ENCODE measurements around the gene FRMD1. TPM values are rescaled to one million over a fixed set of nuclear protein-coding genes. Genes with fewer than 3 reads are reported as not detected.

The FRMD1 gene
- total RNA-seq, 1 experiment from 2014 or later, result 0.57 TPM

- TF ChIP-seq SP1 (CRISPR knock-in tag; conservative IDR thresholded peaks at IDR 0.05), result no peak
- no peak for TF ChIP-seq USF1 (CRISPR knock-in tag; IDR thresholded peaks at IDR 0.05)
- no peak for TF ChIP-seq PREB (CRISPR knock-in tag; IDR thresholded peaks at IDR 0.05; ENCODE audit: borderline replicate concordance)
Measured at GRCh38 chr6:168087436-168088160, 8.6 kb upstream of the FRMD1 start (continued).

- no peak for ATAC-seq
- ChIA-PET CTCF (interaction anchor here (5.0 kb wide), 1 partner anchor 26 kb away, joined by 16 read pairs; no protein-coding TSS in a partner anchor), POLR2A (no interaction called here)
- H3K9me3 Mint-ChIP-seq, result no peaks in the 10 kb centered on the region
- no peak for DNase-seq (ENCODE audit: low spot score)
- no peak overlapping the region for H3K4me3 Mint-ChIP-seq
- H3K36me3 Mint-ChIP-seq, result no peaks in the 10 kb centered on the region
- H3K27ac Mint-ChIP-seq, result no peak overlapping the region
- H3K27me3 Mint-ChIP-seq (ENCODE audit: low read depth), result no peaks in the 10 kb centered on the region; the same call in 1 of the 2 replicates
- H3K4me1 Mint-ChIP-seq, result peaks cover 37% of the 10 kb centered on the region
- TF ChIP-seq SP1 (CRISPR knock-in tag; conservative IDR thresholded peaks at IDR 0.05) (no peak), PREB (CRISPR knock-in tag; IDR thresholded peaks at IDR 0.05; ENCODE audit: borderline replicate concordance) (no peak), SMAD4 (CRISPR knock-in tag; IDR thresholded peaks at IDR 0.05) (no peak), ZNF219 (CRISPR knock-in tag; IDR thresholded peaks at IDR 0.05; ENCODE audit: borderline replicate concordance) (no peak), TCF7 (CRISPR knock-in tag; IDR thresholded peaks at IDR 0.05; ENCODE audit: low read depth) (no peak), USF1 (CRISPR knock-in tag; IDR thresholded peaks at IDR 0.05) (no peak), ESRRA (CRISPR knock-in tag; IDR thresholded peaks at IDR 0.05; ENCODE audit: borderline replicate concordance) (no peak), ATF6 (CRISPR knock-in tag; IDR thresholded peaks at IDR 0.05) (no peak), ZNF263 (CRISPR knock-in tag; IDR thresholded peaks at IDR 0.05; ENCODE audit: low read depth) (no peak), CTCF (IDR thresholded peaks at IDR 0.05) (no peak), NR3C1 (CRISPR knock-in tag; conservative IDR thresholded peaks at IDR 0.05; ENCODE audit: low read depth) (no peak), CBFB (CRISPR knock-in tag; IDR thresholded peaks at IDR 0.05; ENCODE audit: low read depth) (no peak), IRF1 (CRISPR knock-in tag; IDR thresholded peaks at IDR 0.05) (no peak), NFATC4 (CRISPR knock-in tag; IDR thresholded peaks at IDR 0.05) (no peak)
- TF ChIP-seq, protein P1, sequence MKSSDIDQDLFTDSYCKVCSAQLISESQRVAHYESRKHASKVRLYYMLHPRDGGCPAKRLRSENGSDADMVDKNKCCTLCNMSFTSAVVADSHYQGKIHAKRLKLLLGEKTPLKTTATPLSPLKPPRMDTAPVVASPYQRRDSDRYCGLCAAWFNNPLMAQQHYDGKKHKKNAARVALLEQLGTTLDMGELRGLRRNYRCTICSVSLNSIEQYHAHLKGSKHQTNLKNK (CRISPR knock-in tag; IDR thresholded peaks at IDR 0.05), result no peak
- TF ChIP-seq, protein P2, sequence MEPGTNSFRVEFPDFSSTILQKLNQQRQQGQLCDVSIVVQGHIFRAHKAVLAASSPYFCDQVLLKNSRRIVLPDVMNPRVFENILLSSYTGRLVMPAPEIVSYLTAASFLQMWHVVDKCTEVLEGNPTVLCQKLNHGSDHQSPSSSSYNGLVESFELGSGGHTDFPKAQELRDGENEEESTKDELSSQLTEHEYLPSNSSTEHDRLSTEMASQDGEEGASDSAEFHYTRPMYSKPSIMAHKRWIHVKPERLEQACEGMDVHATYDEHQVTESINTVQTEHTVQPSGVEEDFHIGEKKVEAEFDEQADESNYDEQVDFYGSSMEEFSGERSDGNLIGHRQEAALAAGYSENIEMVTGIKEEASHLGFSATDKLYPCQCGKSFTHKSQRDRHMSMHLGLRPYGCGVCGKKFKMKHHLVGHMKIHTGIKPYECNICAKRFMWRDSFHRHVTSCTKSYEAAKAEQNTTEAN (CRISPR knock-in tag; IDR thresholded peaks at IDR 0.05), result no peak
- TF ChIP-seq, protein P3, sequence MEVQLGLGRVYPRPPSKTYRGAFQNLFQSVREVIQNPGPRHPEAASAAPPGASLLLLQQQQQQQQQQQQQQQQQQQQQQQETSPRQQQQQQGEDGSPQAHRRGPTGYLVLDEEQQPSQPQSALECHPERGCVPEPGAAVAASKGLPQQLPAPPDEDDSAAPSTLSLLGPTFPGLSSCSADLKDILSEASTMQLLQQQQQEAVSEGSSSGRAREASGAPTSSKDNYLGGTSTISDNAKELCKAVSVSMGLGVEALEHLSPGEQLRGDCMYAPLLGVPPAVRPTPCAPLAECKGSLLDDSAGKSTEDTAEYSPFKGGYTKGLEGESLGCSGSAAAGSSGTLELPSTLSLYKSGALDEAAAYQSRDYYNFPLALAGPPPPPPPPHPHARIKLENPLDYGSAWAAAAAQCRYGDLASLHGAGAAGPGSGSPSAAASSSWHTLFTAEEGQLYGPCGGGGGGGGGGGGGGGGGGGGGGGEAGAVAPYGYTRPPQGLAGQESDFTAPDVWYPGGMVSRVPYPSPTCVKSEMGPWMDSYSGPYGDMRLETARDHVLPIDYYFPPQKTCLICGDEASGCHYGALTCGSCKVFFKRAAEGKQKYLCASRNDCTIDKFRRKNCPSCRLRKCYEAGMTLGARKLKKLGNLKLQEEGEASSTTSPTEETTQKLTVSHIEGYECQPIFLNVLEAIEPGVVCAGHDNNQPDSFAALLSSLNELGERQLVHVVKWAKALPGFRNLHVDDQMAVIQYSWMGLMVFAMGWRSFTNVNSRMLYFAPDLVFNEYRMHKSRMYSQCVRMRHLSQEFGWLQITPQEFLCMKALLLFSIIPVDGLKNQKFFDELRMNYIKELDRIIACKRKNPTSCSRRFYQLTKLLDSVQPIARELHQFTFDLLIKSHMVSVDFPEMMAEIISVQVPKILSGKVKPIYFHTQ (CRISPR knock-in tag; IDR thresholded peaks at IDR 0.05), result no peak
- TF ChIP-seq, protein P4, sequence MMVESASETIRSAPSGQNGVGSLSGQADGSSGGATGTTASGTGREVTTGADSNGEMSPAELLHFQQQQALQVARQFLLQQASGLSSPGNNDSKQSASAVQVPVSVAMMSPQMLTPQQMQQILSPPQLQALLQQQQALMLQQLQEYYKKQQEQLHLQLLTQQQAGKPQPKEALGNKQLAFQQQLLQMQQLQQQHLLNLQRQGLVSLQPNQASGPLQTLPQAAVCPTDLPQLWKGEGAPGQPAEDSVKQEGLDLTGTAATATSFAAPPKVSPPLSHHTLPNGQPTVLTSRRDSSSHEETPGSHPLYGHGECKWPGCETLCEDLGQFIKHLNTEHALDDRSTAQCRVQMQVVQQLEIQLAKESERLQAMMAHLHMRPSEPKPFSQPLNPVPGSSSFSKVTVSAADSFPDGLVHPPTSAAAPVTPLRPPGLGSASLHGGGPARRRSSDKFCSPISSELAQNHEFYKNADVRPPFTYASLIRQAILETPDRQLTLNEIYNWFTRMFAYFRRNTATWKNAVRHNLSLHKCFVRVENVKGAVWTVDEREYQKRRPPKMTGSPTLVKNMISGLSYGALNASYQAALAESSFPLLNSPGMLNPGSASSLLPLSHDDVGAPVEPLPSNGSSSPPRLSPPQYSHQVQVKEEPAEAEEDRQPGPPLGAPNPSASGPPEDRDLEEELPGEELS (CRISPR knock-in tag; IDR thresholded peaks at IDR 0.05), result no peak
Measured at GRCh38 chr6:168086616-168087015, 7.6 kb upstream of the FRMD1 start.
